ENCODE results near the gene PPAN. TPM values are rescaled to one million over a fixed set of nuclear protein-coding genes. Genes with fewer than 3 reads are reported as not detected.

The PPAN gene
- polyA plus RNA-seq, 3 donors: 7.2 to 26.2 (median 7.6) TPM

DNA sequence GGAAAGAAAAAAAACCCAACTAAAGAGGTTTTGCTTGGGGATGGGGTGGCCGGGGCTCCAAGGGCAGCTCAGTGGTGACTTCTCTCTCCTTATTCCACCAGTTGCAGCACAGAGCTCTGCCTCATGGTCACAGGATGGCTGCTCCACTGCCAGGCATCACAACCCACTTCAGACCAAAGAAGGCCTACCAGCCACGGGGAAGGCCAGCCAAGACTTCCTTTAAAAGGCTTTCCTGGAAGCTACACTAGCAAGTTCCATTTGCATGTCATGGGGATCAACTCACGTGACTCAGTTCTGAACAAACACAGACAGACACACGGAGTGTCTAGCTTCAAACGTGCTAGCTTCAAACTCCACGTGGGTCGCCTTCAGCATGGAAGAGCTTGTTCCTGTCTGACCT, 26.7 kb downstream of the PPAN start:
- Histone ChIP-seq H4K20me1 (ENCODE audit: insufficient read depth, low read length) (no peaks in the 10 kb centered on the region), H3K4me3 (replicated peaks in 1 of 3; ENCODE audit: low read depth in 2 of 3, low read length in 3 of 3) (no peak overlapping the region), H3K79me2 (ENCODE audit: insufficient read depth, low read length) (peaks cover 5% of the 10 kb centered on the region), H3K9ac (ENCODE audit: insufficient read depth, low read length, poor library complexity, severe bottlenecking) (no peak overlapping the region), H3K36me3 (replicated peaks in 1 of 2; ENCODE audit: control insufficient read depth in 1 of 2, insufficient read depth in 2 of 2, low read length in 2 of 2) (peaks cover 47 to 62% of the 10 kb centered on the region in 2 donors), H3K9me3 (replicated peaks in 1 of 2; ENCODE audit: control insufficient read depth in 1 of 2, insufficient read depth in 1 of 2, low read length in 2 of 2) (no peaks in the 10 kb centered on the region), H3K27ac (ENCODE audit: low read depth in 1 of 2, low read length in 2 of 2) (peak overlapping the region in 1 of 2 donors; percentile 51), H3K27me3 (ENCODE audit: control insufficient read depth in 2 of 2, insufficient read depth in 2 of 2, low read length in 2 of 2) (no peaks in the 10 kb centered on the region), H3K4me1 (ENCODE audit: control insufficient read depth in 1 of 2, insufficient read depth in 2 of 2, low read length in 2 of 2) (peaks cover 5 to 10% of the 10 kb centered on the region in 2 donors), H3K4me2 (replicated peaks; ENCODE audit: extremely low read depth, low read length, poor library complexity, severe bottlenecking) (no peak overlapping the region), H2AFZ (ENCODE audit: insufficient read depth, low read depth, low read length, poor library complexity, severe bottlenecking) (no peak overlapping the region)
- TF ChIP-seq CTCF (IDR thresholded peaks at IDR 0.05): no peak
- H3K27ac Mint-ChIP-seq: peak overlapping the region in 4 of 7 donors; percentile 15 to 78 (median 44)
- H3K27me3 Mint-ChIP-seq (ENCODE audit: low read depth in 3 of 3): no peaks in the 10 kb centered on the region
- no peaks in the 10 kb centered on the region for H3K9me3 Mint-ChIP-seq
- H3K4me1 Mint-ChIP-seq: peaks cover 9% of the 10 kb centered on the region
- WGBS (ENCODE audit: insufficient coverage): 86% methylated on average over 4 of the region's 7 CpGs
- intact Hi-C loops (cut with micrococcal nuclease): no loop called here
- no peak overlapping the region for H3K4me3 Mint-ChIP-seq
- H3K36me3 Mint-ChIP-seq: peaks cover 30 to 71% of the 10 kb centered on the region in 2 donors
- no peak for DNase-seq

GRCh38 chr19:10133596-10133995, 27.4 kb downstream of the PPAN start:
- Histone ChIP-seq H3K9ac (ENCODE audit: insufficient read depth, low read length, poor library complexity, severe bottlenecking) (no peak overlapping the region), H3K4me2 (replicated peaks; ENCODE audit: extremely low read depth, low read length, poor library complexity, severe bottlenecking) (no peak overlapping the region), H3K4me1 (ENCODE audit: control insufficient read depth in 1 of 2, insufficient read depth in 2 of 2, low read length in 2 of 2) (peaks cover 5 to 10% of the 10 kb centered on the region in 2 donors), H4K20me1 (ENCODE audit: insufficient read depth, low read length) (no peaks in the 10 kb centered on the region), H3K27me3 (ENCODE audit: control insufficient read depth in 2 of 2, insufficient read depth in 2 of 2, low read length in 2 of 2) (no peaks in the 10 kb centered on the region), H3K27ac (ENCODE audit: low read depth in 1 of 2, low read length in 2 of 2) (peak overlapping the region in 1 of 2 donors; percentile 62), H3K79me2 (ENCODE audit: insufficient read depth, low read length) (no peaks in the 10 kb centered on the region), H2AFZ (ENCODE audit: insufficient read depth, low read depth, low read length, poor library complexity, severe bottlenecking) (no peak overlapping the region), H3K9me3 (replicated peaks in 1 of 2; ENCODE audit: control insufficient read depth in 1 of 2, insufficient read depth in 1 of 2, low read length in 2 of 2) (no peaks in the 10 kb centered on the region), H3K36me3 (replicated peaks in 1 of 2; ENCODE audit: control insufficient read depth in 1 of 2, insufficient read depth in 2 of 2, low read length in 2 of 2) (peaks cover 53 to 69% of the 10 kb centered on the region in 2 donors), H3K4me3 (replicated peaks in 1 of 3; ENCODE audit: low read depth in 2 of 3, low read length in 3 of 3) (no peak overlapping the region)
- Mint-ChIP-seq H3K4me1 (peaks cover 9% of the 10 kb centered on the region), H3K4me3 (no peak overlapping the region), H3K9me3 (no peaks in the 10 kb centered on the region), H3K36me3 (peaks cover 37 to 73% of the 10 kb centered on the region in 2 donors), H3K27me3 (ENCODE audit: low read depth in 3 of 3) (no peaks in the 10 kb centered on the region), H3K27ac (peak overlapping the region in 2 of 7 donors; percentile 26 to 31)
- DNase-seq: no peak
- 83% methylated on average over 8 of the region's 11 CpGs for WGBS (ENCODE audit: insufficient coverage)
- intact Hi-C loops (cut with micrococcal nuclease): no loop called here
- TF ChIP-seq CTCF (IDR thresholded peaks at IDR 0.05): no peak
